ENCODE results near the gene RBMXL3. TPM values are rescaled to one million over a fixed set of nuclear protein-coding genes. Genes with fewer than 3 reads are reported as not detected.

Gene RBMXL3
- total and polyA plus RNA-seq, 2 donors (not counting 3 experiments of a cell fraction or from before 2014, with no cell fraction given), result not detected

DNA sequence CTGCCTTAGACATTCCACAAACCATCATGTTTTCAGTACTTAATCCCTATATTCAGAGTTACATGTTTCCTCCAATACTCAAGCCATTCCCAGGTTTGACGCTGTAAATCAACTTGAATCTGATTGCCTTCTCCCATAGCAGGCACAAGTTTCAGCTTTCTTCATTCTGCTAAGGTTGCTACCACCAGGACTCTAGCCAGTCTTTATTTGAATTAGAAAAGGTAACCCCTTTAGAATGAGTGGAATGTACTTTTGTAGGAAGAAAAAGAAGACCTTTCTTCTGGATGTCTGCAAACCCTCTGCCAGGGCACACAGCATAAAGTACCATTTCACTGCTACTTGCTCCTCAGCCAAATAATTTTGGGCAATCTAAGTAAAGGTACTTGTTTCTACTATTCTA is 10.7 kb upstream of the RBMXL3 start:
- no peaks in the 10 kb centered on the region for H3K79me2 ChIP-seq (ENCODE audit: control insufficient read depth, insufficient read depth, low read length)
- FAIRE-seq, result no peak
- H3K36me3 ChIP-seq (ENCODE audit: control insufficient read depth in 2 of 2, extremely low read depth in 1 of 2, insufficient read depth in 2 of 2, low read length in 2 of 2), result no peaks in the 10 kb centered on the region
- peaks cover 9% of the 10 kb centered on the region for H3K4me1 ChIP-seq (ENCODE audit: control insufficient read depth, extremely low read depth, insufficient read depth, low read length)
- BruUV-seq (replicated peaks), result no TSS peak
- no peak overlapping the region for H3K27ac ChIP-seq (ENCODE audit: insufficient read depth, low read depth, low read length)
- H4K20me1 ChIP-seq (replicated peaks; ENCODE audit: control insufficient read depth, extremely low read depth, insufficient read depth, low read length), result no peaks in the 10 kb centered on the region
- DNase-seq (ENCODE audit: low read depth, low spot score), result no peak
- TF ChIP-seq MYC (IDR thresholded peaks at IDR 0.05; ENCODE audit: low read depth, low read length) (no peak), POLR2AphosphoS5 (IDR thresholded peaks at IDR 0.05; ENCODE audit: insufficient read depth, low read depth, low read length) (no peak), MAX (IDR thresholded peaks at IDR 0.05; ENCODE audit: insufficient read depth, insufficient read length) (no peak), EZH2 (IDR thresholded peaks at IDR 0.05; ENCODE audit: borderline replicate concordance, low read depth, low read length, severe bottlenecking) (no peak), GATA2 (IDR thresholded peaks at IDR 0.05; ENCODE audit: insufficient read depth, insufficient read length, low read depth, low read length) (no peak), JUN (IDR thresholded peaks at IDR 0.05; ENCODE audit: borderline replicate concordance, insufficient read depth, insufficient read length, low read depth) (no peak), POLR2A (IDR thresholded peaks at IDR 0.05; ENCODE audit: low read depth, low read length) (no peak)
- TF ChIP-seq, protein P1, sequence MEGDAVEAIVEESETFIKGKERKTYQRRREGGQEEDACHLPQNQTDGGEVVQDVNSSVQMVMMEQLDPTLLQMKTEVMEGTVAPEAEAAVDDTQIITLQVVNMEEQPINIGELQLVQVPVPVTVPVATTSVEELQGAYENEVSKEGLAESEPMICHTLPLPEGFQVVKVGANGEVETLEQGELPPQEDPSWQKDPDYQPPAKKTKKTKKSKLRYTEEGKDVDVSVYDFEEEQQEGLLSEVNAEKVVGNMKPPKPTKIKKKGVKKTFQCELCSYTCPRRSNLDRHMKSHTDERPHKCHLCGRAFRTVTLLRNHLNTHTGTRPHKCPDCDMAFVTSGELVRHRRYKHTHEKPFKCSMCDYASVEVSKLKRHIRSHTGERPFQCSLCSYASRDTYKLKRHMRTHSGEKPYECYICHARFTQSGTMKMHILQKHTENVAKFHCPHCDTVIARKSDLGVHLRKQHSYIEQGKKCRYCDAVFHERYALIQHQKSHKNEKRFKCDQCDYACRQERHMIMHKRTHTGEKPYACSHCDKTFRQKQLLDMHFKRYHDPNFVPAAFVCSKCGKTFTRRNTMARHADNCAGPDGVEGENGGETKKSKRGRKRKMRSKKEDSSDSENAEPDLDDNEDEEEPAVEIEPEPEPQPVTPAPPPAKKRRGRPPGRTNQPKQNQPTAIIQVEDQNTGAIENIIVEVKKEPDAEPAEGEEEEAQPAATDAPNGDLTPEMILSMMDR (IDR thresholded peaks at IDR 0.05; ENCODE audit: extremely low read depth in 1 of 2, insufficient read depth in 1 of 2, low read depth in 1 of 2, low read length in 2 of 2), result no peak
- intact Hi-C loops (cut with micrococcal nuclease), result no loop called here
- H3K4me3 ChIP-seq (replicated peaks in 1 of 3; ENCODE audit: insufficient read depth in 1 of 3, low read depth in 1 of 3, low read length in 3 of 3), result no peak overlapping the region
- H3K4me2 ChIP-seq (ENCODE audit: insufficient read depth, low read length), result no peak overlapping the region
- CTCF ChIA-PET, result no interaction called here
- no peaks in the 10 kb centered on the region for H3K27me3 ChIP-seq (ENCODE audit: control insufficient read depth in 2 of 2, insufficient read depth in 2 of 2, low read length in 2 of 2)
- no peaks in the 10 kb centered on the region for H3K9me3 ChIP-seq (replicated peaks; ENCODE audit: control insufficient read depth, insufficient read depth, low read length)
- no peak overlapping the region for H3K9ac ChIP-seq (replicated peaks; ENCODE audit: extremely low read depth, insufficient read depth, low read length)
- dilution Hi-C loops (cut with MboI; ENCODE audit: extremely low pct_ligation_motif_present, low sequenced_read_pairs), result no loop called here
- H2AFZ ChIP-seq (ENCODE audit: low read depth, low read length), result no peak overlapping the region
- POLR2A ChIA-PET, result interaction anchor here (0.5 kb wide), 1 partner anchor 302 kb away, joined by 3 read pairs; no protein-coding TSS in a partner anchor
- H3K9me1 ChIP-seq (replicated peaks; ENCODE audit: control insufficient read depth, extremely low read depth, insufficient read depth, low read length), result no peaks in the 10 kb centered on the region
